Middle frontal gyrus (tissue), 1 donor: ENCODE data around the gene WWP2.
"Not testable (repeated sequence)": the region's sequence is repeated elsewhere in the genome, so short reads cannot be mapped to it uniquely, and the experiment has no call there.

ENCODE experiments used
- DNase-seq: peaks from one replicate; pipeline ENCODE4 v3.0.0-alpha.2; 2015; ENCODE audit warnings: low spot score; ENCODE audit errors: extremely low spot score

WWP2 gene

DNA sequence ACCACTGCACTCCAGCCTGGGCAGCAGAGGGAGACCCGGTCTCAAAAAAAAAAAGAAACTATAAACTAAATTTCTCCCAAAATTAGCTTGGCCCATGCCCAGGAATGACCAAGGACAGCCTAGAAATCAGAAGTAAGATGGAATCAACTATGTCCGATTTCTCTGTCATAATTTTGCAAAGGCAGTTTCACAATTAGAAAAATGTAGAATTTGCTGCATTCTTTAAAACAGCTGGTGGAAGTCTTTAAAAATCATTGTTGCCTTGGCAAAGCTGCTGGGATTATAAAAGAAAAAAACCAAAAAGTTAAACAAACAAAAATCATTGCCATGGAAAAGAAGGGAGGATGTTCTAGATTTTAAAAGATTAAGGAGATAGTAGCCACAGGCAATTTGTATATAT is 32.4 kb downstream of the WWP2 start:
- no peak for DNase-seq

DNA sequence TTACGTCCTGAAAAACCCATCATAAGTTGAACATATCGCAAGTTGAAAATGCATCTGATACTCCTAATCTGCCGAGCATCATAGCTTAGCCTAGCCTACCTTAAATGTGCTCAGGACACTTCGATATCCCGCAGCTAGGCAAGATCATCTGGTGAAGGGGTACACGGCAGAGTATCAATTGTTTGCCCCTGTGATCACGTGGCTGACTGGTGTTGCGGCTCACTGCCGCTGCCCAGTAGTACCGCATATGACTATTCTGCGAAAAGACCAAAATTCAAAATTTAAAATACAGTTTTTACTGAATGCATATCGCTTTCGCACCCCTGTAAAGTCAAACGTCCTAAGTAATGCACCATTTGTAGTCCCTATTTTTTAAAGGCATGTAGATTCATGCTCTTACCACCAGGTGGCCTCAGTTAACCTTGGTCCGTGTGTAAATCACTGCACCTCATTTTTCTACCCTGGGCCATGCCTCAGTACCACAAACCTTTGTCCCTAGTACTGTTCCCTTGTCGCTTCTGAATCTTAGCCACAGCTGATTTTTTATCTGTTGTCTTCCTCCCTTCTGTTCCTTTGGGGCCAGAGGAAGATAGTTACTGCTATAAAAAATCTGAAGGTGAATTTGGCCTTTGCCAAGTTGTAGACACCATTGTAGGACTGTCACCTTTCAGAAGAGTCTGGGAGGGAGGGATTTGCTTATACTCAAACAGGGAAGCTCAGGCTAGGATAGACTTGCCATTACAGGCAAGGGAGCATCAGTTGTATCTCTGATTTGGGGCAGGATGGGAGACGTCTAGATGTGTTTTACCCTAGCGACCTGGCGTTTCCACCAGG is 34.4 kb downstream of the WWP2 start:
- DNase-seq, result peak; percentile 55

DNA sequence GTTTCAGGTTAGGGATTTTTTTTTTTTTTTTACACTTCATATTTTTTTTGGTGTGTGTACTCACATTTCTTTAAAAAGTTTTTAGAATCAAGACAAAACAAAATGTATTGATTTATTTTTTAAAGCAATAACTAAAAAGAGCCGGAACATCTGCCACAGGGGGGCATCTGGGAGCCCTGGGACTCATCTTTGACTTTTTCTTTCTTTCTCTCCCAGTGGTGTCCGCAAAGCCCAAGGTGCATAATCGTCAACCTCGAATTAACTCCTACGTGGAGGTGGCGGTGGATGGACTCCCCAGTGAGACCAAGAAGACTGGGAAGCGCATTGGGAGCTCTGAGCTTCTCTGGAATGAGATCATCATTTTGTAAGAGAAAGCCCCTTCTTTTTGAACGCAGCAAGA is 36.3 kb downstream of the WWP2 start:
- peak; percentile 55 for DNase-seq

DNA sequence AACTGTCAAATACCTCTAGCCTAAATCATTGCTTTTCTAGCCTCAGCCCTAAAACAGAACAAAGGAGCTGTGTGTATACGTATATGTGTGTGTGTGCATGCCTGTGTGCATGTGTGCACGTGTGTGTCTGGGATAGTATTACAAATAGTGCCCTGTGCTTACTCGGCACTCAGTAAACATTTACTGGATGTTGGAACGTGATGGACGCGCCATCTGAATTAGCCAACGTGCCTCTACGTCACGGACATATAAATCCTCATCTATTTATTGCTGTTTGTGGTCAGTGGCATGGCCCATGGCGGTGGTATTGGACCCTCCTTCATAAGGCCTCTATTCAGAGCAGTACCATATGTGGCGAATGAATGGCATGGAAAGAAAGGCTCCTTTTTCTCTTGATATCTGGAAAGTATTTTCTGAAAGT is 37.5 kb downstream of the WWP2 start:
- no peak for DNase-seq

DNA sequence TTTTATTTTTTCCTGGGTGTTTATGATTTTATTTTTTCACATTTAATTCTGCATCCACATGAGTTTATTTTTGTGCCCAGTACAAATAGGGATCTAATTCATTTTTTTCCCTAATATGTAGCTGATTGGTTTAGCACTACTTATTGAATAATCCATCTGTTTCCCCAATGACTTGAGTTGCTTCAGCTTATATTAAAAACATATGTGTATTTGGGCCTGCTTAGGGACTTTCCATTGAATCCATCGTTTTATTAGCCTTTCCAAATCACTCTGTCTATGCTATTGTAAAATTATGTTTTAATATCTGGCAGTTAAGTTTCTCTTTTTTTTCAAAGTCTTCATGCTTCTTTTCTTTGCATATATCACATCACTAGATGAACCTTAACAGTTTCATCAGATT is 42.2 kb downstream of the WWP2 start:
- DNase-seq, result no peak

DNA sequence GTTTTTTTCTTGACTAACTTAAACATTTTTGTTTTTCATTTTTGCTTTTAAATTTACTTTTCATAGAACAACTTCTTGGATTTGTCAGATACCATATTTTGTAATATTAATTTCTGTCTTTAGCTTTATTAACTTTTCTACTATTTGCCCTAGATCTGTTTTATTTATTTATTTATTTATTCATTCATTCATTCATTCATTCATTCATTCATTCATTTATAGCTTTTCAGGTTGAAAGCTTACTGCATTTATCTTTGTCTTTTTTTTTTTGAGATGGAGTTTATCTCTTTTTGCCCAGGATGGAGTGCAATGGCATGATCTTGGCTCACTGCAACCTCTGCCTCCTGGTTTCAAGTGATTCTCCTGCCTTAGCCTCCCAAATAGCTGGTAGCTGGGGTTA is 44.6 kb downstream of the WWP2 start:
- not testable (repeated sequence) for DNase-seq

DNA sequence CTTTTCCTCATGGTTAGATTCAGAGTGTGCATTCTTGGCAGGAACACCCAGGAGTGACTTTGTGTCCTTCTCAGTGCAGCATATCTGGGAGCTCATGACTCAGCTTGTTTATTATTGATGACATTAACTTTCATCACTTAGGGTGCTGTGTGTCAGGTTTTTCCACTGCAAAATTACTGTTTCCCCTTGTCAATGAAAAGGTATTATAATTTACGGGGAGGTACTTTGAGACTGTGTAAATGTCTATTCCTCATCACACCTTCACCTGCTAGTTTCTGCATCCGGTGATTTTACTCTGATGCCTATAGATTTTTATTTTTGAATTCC is 50.5 kb downstream of the WWP2 start:
- DNase-seq, result no peak

DNA sequence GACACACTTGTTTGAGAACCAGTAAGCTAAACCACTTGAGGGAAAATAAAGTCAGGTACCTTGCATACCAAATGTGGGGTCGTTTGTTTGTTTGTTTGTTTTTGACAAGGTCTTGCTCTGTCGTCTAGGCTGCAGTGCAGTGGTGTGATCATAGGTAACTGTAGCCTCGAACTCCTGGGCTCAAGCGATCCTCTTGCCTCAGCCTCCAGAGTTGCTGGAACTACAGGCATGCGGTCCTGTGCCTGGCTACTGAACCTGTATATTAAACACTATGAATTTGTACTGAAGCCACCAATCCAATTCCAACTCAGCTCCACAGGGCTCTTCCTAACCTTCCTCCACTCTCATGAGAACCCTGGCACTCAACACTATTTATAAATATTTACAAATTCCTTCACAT is 51.9 kb downstream of the WWP2 start:
- no peak for DNase-seq

DNA sequence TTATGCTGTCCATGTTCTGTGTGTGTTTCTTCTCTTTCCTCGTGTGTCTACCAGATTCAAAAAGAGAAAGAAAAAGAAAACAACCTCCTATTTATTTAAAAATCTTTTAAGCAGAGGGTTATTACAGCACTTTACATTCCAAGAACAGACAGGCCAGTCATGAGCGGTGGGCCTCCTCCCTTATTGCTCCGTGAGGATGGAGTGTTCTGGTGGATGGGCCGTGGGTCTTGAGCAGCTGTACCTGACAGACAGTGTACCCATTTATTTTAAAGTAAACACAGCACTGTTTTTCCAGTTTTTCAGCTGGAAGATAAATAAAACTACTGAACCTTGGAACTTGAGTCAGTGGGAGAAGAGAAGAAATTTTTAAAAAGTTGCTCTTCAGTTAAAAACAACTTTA is 52.4 kb downstream of the WWP2 start:
- no peak for DNase-seq

DNA sequence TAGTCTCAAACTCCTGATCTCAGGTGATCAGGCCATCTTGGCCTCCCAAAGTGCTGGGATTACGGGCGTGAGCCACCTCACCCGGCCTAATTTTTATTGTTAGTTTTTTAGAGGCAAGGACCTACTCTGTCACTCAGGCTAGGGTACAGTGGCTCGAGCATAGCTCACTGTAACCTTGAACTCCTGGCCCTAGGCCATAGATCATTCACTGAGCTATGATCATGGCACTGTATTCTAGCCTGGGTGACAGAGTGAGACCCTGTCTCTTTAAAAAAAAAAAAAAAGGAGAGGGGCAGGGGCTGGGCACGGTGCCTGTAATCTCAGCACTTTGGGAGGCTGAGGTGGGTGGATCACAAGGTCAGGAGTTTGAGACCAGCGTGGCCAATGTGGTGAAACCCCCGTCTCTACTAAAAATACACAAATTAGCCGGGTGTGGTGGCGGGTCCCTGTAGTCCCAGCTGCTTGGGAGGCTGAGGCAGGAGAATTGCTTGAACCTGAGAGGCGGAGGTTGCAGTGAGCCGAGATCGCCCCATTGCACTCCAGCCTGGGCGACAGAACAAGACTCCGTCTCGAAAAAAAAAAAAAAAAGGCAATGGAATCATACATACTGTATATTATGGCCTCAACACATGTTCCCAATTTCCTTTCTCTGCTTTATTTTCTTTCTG is 53.2 kb downstream of the WWP2 start:
- DNase-seq, result not testable (repeated sequence)

DNA sequence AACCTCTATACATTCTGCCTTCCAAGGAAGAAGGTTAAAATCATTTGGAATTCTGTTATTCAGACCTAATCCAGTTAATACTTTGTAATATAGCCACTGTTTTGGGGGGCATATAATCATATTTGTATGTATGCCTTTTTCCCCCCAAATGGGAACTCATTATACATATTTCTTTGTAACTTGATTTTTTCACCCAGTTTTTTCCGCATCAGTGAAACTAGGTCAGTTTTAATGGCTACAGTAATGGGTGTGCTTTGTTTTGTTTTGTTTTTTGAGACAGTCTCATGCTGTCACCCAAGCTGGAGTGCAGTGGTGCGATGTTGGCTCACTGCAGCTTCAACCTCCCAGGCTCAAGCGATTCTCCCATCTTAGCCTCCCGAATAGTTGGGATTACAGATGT is 54.9 kb downstream of the WWP2 start:
- no peak for DNase-seq

DNA sequence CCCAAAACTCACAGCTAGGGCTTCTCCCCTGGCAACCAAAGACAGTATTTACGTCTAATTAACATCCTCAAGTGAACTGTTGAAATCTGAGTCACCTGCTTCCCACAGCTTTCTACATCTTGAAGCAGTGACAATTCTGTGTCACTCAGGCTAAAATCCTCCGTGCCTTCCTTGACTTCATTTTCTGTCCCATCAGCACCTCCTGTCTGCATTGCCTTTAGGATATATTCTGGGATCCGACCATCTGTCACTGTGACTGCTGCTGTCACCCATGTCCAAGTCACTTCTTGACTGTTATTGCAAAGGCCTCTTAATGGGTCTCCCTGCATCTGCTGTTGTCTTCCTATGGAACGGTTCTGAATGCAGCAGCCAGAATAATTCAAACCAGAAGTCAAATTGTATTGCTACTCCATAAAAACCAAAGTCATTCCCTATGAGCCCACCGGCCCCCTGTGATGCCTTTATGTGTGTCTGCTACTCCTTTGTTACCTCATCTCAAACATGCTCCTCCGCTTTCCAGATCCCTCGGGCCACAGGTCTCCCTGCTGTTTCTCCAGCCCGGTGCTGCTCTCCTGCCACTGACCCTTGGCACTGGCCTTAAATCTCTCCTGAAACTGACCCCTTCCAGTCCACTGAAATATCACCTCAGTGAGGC is 56.9 kb downstream of the WWP2 start:
- no peak for DNase-seq

DNA sequence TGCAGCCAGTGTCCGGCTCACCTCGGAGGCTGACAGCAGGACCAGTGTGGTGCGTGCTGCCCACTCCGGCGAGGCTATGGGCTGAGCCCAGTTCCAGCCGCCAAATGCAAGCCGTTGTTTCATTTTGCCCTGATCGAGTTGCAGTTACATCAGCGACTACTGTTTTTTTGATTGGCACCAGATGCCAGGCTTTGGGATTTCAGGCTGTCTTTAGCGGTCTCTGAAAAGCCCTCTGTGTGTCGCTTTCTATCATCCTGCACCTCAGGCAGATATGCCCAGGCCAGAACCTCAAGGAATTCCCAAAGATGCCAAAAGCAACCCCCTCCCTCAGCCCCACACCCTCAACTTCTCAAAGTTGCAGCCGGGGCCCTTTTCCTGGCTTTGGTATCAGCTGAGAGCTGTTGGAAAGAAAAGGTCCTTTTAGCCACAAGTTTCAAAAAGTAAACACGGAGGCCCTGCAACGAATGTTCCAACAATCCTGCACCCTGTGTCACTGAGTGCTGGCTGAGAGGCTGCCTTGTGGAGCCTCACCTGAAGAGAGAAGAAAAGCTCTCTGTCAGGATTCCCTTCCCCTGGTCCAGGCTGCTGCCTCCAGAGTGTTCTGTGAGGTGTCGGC is 58.9 kb downstream of the WWP2 start:
- DNase-seq, result no peak

DNA sequence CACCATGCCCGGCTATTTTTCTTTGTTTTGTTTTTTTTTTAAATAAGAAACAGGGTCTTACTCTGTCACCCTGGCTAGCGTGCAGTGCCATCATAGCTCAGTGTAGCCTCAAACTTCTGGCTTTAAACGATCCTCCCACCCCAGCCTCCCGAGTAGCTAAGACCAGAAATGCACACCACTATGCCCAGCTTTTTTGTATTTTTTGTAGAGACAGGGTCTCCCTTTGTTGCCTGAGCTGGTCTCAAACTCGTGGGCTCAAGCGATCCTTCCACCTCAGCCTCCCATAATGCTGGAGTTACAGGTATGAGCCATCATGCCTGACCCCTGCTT is 59.7 kb downstream of the WWP2 start:
- DNase-seq, result no peak

DNA sequence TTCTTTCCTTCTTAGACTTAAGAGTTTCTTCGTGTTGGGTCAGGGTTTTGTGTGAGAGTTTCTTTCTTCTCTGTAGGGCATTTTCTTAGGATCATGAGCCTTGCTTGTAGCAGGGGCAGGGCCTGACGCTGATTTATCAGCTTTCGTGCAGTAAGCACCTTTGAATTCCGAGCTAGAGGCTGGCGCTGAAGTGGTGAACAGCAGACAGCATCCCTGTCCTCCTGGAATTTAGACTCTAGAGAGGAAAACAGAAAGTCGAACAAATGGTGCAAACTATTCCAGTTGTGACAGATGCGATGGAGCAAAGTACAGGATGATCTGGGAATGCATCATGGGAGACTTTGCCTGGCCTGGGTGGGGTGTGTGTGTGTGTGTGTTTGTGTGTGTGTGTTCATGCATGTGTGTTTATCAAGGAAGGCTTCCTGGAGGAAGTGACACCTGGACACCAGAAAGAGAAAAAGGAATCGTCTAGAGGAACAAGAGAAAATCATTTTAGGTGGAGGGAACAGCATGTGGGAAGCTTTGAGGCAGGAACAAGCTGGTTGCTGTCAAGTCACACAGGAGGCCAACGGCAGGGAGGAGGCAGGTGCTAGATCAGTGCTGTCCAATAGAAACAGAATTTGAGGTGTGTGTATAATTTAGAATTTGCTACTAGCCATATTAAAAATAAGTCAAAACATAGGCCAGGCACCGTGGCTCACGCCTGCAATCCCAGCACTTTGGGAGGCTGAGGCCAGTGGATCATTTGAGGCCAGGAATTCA is 60.2 kb downstream of the WWP2 start:
- no peak for DNase-seq

DNA sequence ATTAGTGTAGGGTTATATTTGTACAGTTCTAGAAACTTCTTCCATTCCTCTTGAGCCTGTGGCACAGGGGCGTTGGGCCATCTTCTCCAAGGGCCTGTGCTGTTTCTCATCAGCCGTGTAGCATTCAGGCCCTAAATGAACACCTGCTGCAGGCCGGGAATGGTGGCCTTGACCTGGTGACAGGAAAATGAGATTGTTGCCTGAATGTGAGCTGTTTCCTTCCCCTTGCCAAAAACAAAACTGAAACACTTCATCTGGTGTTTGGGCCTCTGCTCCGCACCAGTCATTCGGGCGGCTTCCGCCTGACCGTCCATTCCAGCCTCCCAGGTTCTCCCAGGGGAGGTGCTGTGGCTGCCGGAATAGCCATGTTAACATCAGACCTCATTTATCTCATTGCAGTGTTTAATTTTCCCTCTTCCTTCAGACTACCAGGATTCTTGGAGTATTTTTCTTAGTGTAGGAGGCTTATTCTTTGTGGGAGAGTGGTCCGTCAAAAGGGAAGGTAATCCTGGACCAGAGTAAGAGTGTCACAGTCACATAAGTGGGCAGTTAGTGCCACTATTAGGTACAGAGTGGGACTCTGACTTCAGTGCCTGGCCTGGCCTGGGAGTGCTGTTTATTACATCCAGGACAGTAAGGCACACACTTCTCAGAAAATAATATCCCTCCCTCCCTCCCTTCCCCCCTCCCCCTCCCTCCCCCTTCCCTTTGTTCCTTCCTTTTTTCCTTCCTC is 61.9 kb downstream of the WWP2 start:
- DNase-seq, result no peak

DNA sequence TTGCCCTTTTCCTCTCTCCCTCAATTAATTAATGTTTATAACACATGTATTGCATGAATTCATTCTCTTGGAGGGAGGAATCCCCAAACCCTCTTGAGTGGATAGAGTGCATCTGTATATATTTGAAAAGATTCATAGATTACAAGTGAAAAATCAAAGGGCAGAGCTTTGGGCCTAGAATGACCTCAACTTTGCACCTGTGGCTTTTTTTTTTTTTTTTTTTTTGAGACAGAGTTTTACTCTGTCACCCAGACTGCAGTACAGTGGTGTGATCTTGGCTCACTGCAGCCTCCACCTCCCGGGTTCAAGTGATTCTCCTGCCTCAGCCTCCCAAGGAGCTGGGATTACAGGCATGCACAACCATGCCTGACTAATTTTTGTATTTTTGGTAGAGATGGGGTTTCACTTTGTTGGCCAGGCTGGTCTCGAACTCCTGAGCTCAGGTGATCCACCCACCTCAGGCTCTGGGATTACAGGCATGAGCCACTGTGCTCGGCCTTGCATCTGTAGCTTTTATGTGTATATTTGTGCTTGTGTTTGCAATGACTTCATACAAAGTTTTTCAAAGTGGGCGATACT is 62.5 kb downstream of the WWP2 start:
- not testable (repeated sequence) for DNase-seq

DNA sequence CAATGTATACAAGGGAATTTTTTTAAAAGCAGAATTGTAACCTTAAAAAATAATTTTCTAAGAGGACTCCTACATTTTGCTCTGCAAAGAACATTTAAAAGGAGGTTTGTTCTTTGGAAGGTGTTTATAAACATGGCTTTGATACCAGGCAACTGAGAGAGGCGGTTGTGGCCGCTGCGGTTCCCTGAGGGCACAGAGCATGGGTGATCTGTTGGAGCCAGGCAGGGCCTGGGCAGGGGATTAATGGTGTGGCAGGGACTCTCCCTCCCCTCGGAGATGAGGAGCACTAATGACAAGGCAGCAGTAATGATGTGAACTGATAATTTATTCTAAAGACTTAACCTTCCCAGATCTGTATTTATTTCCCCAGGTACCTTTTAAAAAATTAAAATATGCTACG is 65.4 kb downstream of the WWP2 start:
- DNase-seq, result no peak

DNA sequence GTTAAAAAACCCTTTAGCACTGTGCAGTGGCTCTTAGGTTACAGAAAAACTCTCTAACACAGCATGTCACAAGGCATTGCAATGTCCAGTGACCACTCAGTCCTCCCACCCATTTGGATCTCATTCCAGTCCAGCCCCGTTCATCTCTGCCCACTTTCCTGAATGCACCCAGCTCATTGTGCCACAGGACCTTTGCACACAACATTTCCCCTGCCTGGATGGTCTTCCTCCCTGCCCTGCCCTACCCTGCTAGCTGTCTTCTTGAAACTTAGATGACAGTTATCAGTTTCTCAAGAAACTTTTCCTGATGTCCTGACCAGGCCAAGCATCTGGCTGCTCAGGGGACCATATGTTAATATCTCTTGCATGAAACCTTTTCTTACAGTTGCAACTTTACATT is 67.2 kb downstream of the WWP2 start:
- no peak for DNase-seq

DNA sequence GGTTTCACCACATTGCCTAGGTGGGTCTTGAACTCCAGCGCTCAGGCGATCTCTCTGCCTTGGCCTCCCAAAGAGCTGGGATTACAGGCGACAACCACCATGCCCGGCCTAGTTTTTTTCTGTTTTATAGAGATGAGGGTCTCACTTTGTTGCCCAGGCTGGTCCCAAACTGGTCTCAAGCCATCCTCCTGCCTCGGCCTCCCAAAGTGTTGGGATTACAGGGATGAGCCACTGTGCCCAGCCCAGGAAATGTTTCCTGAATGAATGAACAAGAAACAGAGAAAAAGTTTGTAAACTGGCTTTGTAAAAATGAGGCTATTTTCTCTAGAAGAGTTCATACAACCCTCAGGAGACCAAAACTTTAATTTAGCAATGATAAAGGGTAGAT is 68.0 kb downstream of the WWP2 start:
- no peak for DNase-seq
